Thymus (tissue), 11 donors: ENCODE measurements around the gene SPRYD7. TPM values are rescaled to one million over a fixed set of nuclear protein-coding genes. Genes with fewer than 3 reads are reported as not detected.
A peak's percentile ranks its signal among the peaks of the same experiment; 100 is the strongest.
"Not testable (repeated sequence)": the region's sequence is repeated elsewhere in the genome, so short reads cannot be mapped to it uniquely, and the experiment has no call there.

Source experiments
- DNase-seq, 9 donors: peaks; one replicate each; pipeline ENCODE4 v3.0.0-alpha.2; 2013; ENCODE audit warnings: low spot score in 9 of 9, low read depth in 6 of 9, missing footprints in 1 of 9
- H3K27ac ChIP-seq, 2 donors: one replicate each; pipeline ENCODE4 v1.5.1; 2013; ENCODE audit warnings: control low read depth in 1 of 2, low read depth in 1 of 2, low read length in 1 of 2, mild to moderate bottlenecking in 1 of 2, moderate library complexity in 1 of 2
- H3K27me3 ChIP-seq, 2 donors: one replicate each; pipeline ENCODE4 v1.5.1; 2013; ENCODE audit warnings: low read length in 1 of 2; ENCODE audit not compliant: control insufficient read depth in 2 of 2, insufficient read depth in 1 of 2
- H3K36me3 ChIP-seq, 2 donors: one replicate each; pipeline ENCODE4 v1.5.1; 2013; ENCODE audit warnings: low read length in 1 of 2, mild to moderate bottlenecking in 1 of 2, moderate library complexity in 1 of 2; ENCODE audit not compliant: control insufficient read depth in 2 of 2, insufficient read depth in 2 of 2
- H3K4me1 ChIP-seq, 2 donors: one replicate each; pipeline ENCODE4 v1.5.1; 2013; ENCODE audit warnings: low read length in 2 of 2; ENCODE audit not compliant: control insufficient read depth in 2 of 2, insufficient read depth in 2 of 2
- H3K4me3 ChIP-seq, 2 donors: one replicate each; pipeline ENCODE4 v1.5.1; 2013; ENCODE audit warnings: low read length in 2 of 2, control low read depth in 1 of 2, mild to moderate bottlenecking in 1 of 2
- H3K9me3 ChIP-seq, 2 donors: one replicate each; pipeline ENCODE4 v1.5.1; 2013; ENCODE audit warnings: low read length in 1 of 2, mild to moderate bottlenecking in 1 of 2; ENCODE audit not compliant: control insufficient read depth in 2 of 2, insufficient read depth in 1 of 2
- WGBS: extraction: QIAGEN DNeasy Blood & Tissue Kit; methylation state at CpG from one replicate; pipeline ENCODE4 v1.1.7; 2013; 5-methylcytosine and 5-hydroxymethylcytosine counted together
- polyA plus RNA-seq: library from polyadenylated mRNA; stranded (reverse); fragments of 200-250 nt; gene quantifications from one replicate; pipeline ENCODE4 v1.2.3, GENCODE V29; 2013
- total RNA-seq: library from RNA; stranded (reverse); fragments of 120-200 nt; gene quantifications from one replicate; pipeline ENCODE4 v1.2.4, GENCODE V29; 2013
- donor health status: healthy.

SPRYD7 gene
- total and polyA plus RNA-seq, 2 donors, result 2.0 to 15.1 TPM

DNA sequence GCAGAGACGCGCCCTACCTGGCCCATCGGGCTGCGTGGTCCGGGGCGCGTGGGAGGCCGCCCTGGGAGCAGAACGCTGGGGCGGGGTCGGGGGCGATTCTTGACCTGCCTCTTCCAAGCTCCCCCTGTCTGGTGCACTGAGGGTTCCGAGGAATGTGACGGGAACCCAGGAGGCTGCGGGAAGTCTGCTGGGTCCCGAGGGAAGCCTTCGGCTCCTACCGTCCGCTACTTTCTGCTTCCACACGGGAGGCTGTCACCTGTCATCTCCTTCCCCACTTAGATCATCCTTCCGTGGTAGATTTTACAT, 781 bp upstream of the SPRYD7 start:
- Histone ChIP-seq H3K4me3 (peak overlapping the region; percentile 61 to 82), H3K27ac (peak overlapping the region; percentile 31 to 67), H3K27me3 (peaks cover 16 to 27% of the 10 kb centered on the region in 2 donors), H3K9me3 (peaks cover 1 to 4% of the 10 kb centered on the region in 2 donors), H3K4me1 (peaks cover 4 to 13% of the 10 kb centered on the region in 2 donors), H3K36me3 (no peaks in the 10 kb centered on the region)
- 4% methylated on average over 21 of the region's 21 CpGs for WGBS
- no peak for DNase-seq

DNA sequence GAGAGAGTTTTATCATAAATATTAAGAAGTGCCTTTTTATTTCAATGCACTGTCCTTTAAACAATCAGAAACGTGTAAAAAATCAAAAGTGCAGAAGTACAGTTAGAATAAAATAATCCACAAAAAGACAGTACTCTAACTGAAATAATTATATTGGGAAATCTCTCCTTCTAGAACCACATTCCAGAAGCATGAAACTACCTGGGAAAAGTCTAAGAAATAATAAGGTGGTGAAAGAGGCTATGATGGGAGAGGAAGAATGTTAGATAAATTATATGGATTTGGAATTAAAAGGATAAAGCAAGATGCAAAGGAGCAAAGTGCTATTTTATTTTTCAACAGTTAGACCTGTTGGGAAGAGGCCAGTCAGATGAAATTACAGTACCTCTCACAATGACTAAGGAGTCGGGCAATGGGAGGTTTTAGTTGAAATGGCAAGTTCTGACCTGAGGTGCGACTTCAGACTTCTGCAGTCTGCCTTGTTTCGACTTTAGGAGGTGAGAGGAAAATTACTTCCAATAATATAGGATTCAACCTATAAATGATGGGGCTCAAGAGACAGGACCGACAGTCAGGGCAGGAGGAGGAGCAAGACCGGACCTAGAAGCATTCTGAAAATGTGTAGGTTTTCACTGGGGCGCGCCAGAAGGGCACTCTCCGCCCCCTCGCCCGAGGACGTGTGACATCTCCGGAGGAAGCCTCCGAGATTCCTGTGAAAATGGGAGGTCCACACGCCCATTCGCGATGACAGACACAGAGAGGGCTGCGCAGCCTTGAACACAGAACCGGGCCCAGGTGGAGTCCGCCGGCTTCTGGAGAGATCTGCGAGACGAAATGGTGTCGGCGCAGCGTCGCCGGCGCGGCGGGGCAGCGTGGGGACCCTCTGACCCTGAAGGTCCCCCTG, 717 bp downstream of the SPRYD7 start:
- peak overlapping the region; percentile 38 to 53 for H3K27ac ChIP-seq
- H3K27me3 ChIP-seq, result peaks cover 16 to 27% of the 10 kb centered on the region in 2 donors
- peaks cover 1 to 4% of the 10 kb centered on the region in 2 donors for H3K9me3 ChIP-seq
- H3K36me3 ChIP-seq, result no peaks in the 10 kb centered on the region
- DNase-seq, result peak in 3 of 9 donors; percentile 14 to 38 (median 20)
- H3K4me1 ChIP-seq, result peaks cover 4 to 13% of the 10 kb centered on the region in 2 donors
- WGBS, result 3% methylated on average over 32 of the region's 32 CpGs
- peak overlapping the region; percentile 61 to 82 for H3K4me3 ChIP-seq

DNA sequence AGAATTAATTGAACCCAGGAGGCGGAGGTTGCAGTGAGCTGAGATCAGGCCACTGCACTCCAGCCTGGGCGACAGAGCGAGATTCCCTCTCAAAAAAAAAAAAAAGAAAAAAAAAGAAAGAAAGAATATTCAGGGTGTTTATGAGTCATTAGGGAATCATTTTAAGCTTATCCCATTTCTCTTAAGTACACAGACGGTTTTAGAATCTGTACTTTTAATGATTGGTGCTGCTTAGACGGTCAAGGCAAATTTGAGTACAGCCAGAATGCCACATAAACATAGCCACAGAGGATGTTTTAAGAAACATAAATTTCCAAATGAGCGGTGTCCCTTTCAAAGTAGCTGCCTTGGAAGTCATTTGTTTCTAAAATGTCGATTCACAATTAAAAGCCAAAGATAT, 2.6 kb downstream of the SPRYD7 start:
- WGBS, result 98% methylated on average over 7 of the region's 7 CpGs
- no peak for DNase-seq
- Histone ChIP-seq H3K27me3 (peaks cover 16 to 27% of the 10 kb centered on the region in 2 donors), H3K4me3 (no peak overlapping the region), H3K27ac (no peak overlapping the region), H3K4me1 (peaks cover 4 to 13% of the 10 kb centered on the region in 2 donors), H3K9me3 (peaks cover 1 to 4% of the 10 kb centered on the region in 2 donors), H3K36me3 (no peaks in the 10 kb centered on the region)

DNA sequence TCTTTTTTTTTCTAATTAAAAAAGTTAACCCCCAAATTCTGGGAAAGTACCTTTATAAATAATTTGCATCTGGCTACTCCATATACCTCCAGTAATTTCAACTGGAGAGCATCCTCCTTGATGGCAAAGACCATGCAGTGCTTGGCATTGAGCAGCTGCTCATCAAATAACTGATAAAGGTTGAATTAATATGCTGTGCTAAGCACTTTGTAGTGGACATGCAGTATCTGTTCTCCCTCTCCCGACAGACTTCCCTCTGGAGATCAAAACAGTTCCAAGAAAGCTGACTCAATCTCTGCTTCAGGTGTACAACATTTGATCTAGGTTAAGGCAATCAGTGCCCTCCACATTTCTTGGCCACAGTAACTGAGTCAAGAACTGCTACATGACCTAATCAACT, 3.3 kb downstream of the SPRYD7 start:
- Histone ChIP-seq H3K36me3 (no peaks in the 10 kb centered on the region), H3K27ac (no peak overlapping the region), H3K27me3 (peaks cover 16 to 27% of the 10 kb centered on the region in 2 donors), H3K4me3 (no peak overlapping the region), H3K4me1 (peaks cover 4 to 13% of the 10 kb centered on the region in 2 donors), H3K9me3 (peaks cover 1 to 4% of the 10 kb centered on the region in 2 donors)
- no peak for DNase-seq
- WGBS, result 93% methylated on average over 1 of the region's 1 CpG

DNA sequence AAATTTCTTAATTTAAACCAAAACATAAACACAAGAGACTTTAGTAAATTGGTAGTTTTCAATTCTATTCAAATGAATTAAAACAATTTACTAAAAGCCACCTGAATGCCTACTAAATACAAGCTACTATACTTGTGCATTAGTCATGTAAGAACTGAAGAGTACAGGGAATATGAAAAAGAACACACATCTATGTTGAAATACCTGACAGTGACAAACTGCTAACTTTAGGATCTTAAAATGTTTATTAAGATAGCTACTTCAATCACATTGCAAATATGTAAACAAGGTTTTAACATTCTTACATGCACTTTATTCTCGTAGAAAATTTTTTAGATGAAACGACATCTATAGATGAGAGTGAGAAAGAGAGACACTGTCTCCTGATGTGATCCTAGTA, 4.1 kb downstream of the SPRYD7 start:
- Histone ChIP-seq H3K9me3 (peaks cover 1 to 4% of the 10 kb centered on the region in 2 donors), H3K27ac (no peak overlapping the region), H3K36me3 (no peaks in the 10 kb centered on the region), H3K4me1 (peaks cover 4 to 9% of the 10 kb centered on the region in 2 donors), H3K27me3 (peaks cover 16 to 26% of the 10 kb centered on the region in 2 donors), H3K4me3 (no peak overlapping the region)
- 97% methylated on average over 2 of the region's 2 CpGs for WGBS
- DNase-seq, result no peak

DNA sequence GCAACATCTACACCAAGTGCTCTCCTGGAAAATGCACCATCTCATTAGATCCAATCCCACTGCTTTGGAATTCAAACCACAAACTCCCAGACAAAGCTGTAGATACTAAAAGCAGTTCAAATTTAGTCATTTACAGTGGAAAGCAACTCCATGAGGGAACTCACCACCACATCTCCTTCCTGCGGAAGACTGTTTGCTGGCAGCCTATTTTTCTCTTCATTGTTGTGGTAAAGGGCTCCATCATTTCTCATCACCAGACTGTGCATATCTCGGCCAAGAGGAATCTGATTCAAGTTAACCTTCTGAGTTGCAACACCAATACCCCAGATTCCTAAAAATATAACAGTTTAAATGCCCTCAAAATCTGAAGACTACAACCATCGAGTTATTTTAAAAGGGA, 8.4 kb downstream of the SPRYD7 start:
- Histone ChIP-seq H3K36me3 (no peaks in the 10 kb centered on the region), H3K4me1 (no peaks in the 10 kb centered on the region), H3K27me3 (no peaks in the 10 kb centered on the region), H3K9me3 (no peaks in the 10 kb centered on the region), H3K4me3 (no peak overlapping the region), H3K27ac (no peak overlapping the region)
- peak in 1 of 9 donors; percentile 16 for DNase-seq
- WGBS, result 43% methylated on average over 3 of the region's 3 CpGs

DNA sequence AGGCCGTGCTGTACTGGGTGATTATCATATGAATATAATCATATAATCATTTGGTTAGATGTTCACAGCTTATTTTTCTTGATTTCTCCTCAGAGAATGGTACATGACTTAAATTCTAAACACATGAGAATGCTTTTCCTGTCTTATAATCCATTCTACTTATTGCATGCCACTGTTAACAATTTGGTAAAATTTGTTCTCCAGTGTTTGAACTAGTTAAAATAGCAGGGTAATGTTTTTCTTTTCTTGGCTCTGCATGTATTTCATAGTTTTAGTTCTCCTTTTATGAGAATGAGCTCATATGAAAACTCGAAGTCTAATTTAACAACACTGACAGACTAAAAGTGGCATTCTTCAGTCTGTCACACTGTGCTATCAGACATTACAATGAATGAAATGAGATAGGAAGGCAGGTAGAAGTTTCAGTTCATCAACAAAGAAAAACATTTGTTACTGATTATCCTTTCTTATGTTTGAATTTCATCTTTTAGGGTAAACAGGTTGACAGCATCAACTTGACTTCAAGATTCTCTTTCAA, 10.2 kb downstream of the SPRYD7 start:
- no peaks in the 10 kb centered on the region for H3K9me3 ChIP-seq
- no peak overlapping the region for H3K4me3 ChIP-seq
- H3K36me3 ChIP-seq, result no peaks in the 10 kb centered on the region
- H3K27me3 ChIP-seq, result no peaks in the 10 kb centered on the region
- 91% methylated on average over 2 of the region's 2 CpGs for WGBS
- no peak overlapping the region for H3K27ac ChIP-seq
- H3K4me1 ChIP-seq, result no peaks in the 10 kb centered on the region
- no peak for DNase-seq

DNA sequence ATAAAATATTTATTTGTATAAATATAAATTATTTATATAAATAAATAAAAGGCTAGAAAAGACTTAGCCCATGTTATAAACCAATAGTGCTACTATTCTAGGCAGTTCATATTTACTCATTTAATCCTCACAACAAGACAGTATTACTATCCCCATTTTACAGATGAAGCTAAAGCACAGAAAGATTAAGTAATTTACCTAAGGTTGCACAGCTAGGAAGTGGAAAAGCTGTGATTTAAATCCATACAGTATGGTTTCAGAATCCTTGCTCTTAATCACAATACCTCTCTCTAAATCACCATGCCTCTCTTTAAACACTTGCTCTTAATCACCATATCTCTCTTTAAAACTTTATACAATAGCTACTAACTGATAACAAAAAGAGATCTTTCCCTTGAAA, 13.8 kb downstream of the SPRYD7 start:
- Histone ChIP-seq H3K27ac (no peak overlapping the region), H3K27me3 (no peaks in the 10 kb centered on the region), H3K9me3 (no peaks in the 10 kb centered on the region), H3K36me3 (no peaks in the 10 kb centered on the region), H3K4me1 (no peaks in the 10 kb centered on the region), H3K4me3 (no peak overlapping the region)
- no peak for DNase-seq

DNA sequence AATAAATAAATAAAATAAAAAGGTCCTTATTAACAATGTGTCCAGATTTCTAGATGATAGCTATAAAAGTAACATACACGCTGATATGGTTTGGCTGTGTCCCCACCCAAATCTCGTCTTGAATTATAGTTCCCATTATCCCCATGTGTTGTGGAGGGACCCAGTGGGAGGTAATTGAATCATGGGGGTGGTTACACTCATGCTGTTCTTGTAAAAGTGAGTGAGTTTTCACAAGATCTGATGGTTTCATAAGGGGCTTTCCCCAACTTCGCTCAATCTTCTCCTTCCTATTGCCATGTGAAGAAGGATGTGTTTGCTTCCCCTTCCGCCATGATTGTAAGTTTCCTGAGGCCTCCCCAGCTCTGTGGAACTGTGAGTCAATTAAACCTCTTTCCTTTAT, 15.2 kb downstream of the SPRYD7 start:
- WGBS, result 97% methylated on average over 4 of the region's 4 CpGs
- not testable (repeated sequence) for H3K4me3 ChIP-seq, H3K4me1 ChIP-seq, H3K9me3 ChIP-seq, DNase-seq, H3K27me3 ChIP-seq, H3K27ac ChIP-seq, H3K36me3 ChIP-seq
